Stimulated activated CD4-positive, alpha-beta T cell treated with anti-CD3 and anti-CD28 coated beads, TNF-alpha, amount 100 ng/mL, for 24 hours (primary cell): ENCODE results near the gene BTG4.

ENCODE experiments used
- DNase-seq, 3 experiments: peaks; one replicate each; pipeline ENCODE4 v3.0.0-alpha.2; 2020; ENCODE audit warnings: low read depth in 3 of 3

The BTG4 gene

DNA sequence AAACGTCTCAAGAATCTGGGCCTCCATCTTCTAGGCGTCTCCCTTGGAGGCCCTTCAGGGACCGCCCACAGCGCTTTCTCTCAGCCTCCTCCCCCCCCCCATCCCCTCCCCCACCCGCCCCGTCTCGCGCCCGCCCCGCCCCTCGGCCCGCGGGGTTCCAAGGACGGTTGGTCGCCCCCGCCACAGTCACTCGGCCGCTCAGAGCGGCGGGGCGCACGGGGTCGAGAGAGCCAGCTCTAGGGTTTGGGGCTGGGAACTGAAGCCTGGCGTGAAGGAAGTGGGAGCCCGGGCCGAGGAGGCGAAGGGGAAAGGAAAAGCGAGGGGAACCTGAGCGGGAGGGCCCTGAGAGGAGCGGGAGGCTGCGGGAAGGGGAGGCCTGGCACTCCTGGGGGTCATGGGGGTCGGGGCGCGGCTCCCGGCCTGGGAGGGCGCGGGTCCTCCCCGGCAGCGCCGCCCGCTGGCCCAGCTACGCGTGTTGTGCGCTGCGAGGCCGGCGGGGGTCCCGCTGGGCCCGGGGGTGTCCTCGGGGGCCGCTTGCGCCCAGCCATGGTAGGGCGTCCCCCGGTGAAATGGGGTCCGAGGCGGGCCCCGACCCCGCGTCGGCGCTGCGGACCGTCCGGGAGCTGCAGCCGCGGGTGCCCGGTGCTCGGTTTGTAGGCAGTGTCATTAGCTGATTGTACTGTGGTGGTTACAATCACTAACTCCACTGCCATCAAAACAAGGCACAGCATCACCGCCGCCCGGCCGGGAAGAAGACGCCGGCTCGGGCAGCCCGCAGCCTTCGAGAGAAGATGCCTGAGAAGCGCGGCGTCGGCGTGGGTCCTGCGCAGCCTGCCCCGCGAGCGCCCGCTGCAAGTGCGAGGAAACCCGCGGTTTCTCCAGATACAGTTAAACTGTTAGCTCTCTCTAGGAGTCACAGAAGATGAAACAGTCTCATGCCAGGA, at the start of gene BTG4:
Gene BTG4, minus strand, starts transcription at position 91 of the 944 bp plus-strand sequence. CDS start 13,610 bp downstream, outside the sequence.
- peak in 1 of 3 experiments; percentile 32 for DNase-seq

GRCh38 chr11:111561791-111562325, 49.7 kb upstream of the BTG4 start:
- no peak for DNase-seq

- no peak for DNase-seq
Observed at GRCh38 chr11:111561306-111561705, 49.1 kb upstream of the BTG4 start.

- DNase-seq: no peak
Observed at GRCh38 chr11:111560800-111561199, 48.6 kb upstream of the BTG4 start.

GRCh38 chr11:111559800-111560464, 47.7 kb upstream of the BTG4 start:
- DNase-seq: no peak

DNA sequence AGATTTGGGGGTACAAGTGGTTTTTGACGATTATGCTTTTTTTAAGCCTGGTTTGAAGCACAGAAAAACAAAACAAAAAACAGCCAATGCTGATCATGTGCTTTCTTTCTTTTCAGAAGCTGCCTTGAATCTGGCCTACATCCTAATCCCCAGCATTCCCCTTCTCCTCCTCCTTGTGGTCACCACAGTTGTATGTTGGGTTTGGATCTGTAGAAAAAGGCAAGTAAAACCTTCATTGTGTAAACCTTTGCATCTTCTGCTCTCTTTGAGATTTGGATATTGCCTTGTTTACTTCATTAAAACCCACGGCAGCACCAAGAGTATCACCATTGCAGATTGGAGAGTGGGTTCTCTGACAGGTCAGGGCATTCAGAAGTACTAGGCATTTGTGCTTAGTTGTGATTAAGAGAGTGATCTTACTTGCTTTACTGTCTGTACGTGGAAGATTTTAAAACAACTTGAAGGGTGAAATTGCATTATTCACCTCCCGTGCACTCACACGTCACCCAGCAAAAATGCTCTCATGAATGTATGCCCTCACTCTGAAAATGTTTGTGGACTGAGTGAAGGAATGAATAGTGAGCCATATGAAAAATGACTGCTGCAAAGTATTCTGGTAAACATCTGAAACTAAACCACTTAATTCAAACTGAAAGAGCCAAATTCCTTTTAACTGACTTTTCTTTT, 45.4 kb upstream of the BTG4 start:
- DNase-seq: no peak

- DNase-seq: no peak
Observed at GRCh38 chr11:111555255-111555654, 43.1 kb upstream of the BTG4 start.

- DNase-seq: no peak
Observed at GRCh38 chr11:111554532-111554931, 42.3 kb upstream of the BTG4 start.

GRCh38 chr11:111550258-111550657, 38.1 kb upstream of the BTG4 start:
- no peak for DNase-seq

DNA sequence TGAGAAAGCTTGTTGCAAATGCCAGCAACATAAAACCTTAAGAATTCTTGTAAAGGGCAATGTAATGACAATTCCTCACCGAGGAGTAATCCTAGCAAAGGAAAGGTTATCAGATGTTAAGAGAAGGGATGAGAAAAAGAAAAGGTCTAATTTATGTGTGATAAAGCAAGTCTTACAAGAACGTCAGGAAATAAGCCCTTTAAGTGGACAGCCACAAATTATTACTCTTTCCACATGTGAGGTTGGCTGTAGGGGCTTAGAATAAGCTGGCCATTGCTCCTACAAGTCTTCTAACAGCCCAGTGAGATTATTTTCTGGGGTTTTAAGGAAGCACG, 37.6 kb upstream of the BTG4 start:
- DNase-seq: no peak

DNA sequence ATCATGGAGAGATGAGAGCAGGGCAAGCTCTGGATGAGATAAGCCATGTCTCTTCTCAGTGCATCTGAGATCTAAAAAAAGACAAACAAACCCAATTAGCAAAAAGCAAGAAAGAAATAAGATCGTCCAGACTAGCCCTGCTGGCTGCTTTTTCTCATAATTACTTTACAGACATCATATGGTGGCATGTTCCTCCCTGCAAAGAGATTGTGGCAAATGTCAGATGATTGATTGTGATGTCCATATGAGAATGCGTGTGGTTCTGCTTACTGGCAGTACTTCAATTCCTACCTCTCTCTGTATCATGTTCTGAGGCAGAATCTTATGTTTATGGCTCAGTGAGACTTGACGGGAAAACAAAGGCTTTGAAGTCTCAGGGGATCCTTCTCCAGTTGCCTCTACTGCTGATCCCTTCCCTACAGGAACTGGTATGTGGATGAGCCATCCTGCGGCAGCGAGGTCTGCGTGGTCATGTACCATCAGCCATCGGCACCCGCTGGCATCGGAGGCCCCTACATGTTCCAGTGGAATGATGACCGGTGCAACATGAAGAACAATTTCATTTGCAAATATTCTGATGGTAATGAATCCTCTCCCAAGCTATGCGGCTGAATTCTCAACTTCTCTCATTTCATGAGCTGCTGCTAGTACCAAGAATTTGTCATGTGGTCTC, 37.1 kb upstream of the BTG4 start:
- no peak for DNase-seq

- no peak for DNase-seq
Observed at GRCh38 chr11:111548525-111548924, 36.3 kb upstream of the BTG4 start.

DNA sequence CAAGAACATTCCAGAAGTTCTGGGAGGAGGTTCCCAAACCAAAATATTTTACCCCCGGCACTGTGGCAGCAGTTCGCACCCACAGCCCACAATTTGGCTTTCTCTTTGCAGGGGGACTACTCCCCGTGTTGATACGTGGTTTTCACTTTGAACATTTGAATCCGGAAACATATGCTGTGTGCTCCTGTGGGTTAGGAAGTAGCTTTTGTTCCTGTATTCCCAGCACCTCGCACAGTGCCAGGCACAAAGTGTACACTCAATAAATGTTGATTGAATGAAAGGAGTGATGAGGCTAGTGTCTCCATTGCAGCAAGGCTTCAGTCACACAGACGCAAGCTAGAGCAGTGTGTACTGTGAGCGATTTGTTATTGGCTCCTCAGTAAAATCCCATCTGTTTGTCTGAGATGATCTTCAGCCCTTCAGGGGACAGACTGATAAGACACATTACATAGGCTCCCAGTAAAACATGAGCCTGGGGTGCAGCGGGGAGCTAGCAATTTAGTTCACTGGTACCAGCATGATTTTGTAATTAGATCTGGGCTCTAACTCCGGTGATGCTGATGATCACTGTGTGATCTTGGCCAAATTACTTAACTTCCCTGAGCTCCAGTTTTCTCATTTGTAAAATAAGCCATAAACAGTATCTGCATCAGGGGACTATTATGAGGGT, 30.6 kb upstream of the BTG4 start:
- no peak for DNase-seq

- no peak for DNase-seq
Observed at GRCh38 chr11:111541254-111542061, 29.3 kb upstream of the BTG4 start.

GRCh38 chr11:111540937-111541253, 28.7 kb upstream of the BTG4 start:
- DNase-seq: no peak

GRCh38 chr11:111540114-111540936, 28.1 kb upstream of the BTG4 start, which contains the start of gene LAYN:
TSS of gene LAYN (plus strand) at chr11:111540720. CDS start at chr11:111540844, 124 bp downstream.
- DNase-seq: no peak

GRCh38 chr11:111539426-111540113, 27.4 kb upstream of the BTG4 start:
- no peak for DNase-seq

DNA sequence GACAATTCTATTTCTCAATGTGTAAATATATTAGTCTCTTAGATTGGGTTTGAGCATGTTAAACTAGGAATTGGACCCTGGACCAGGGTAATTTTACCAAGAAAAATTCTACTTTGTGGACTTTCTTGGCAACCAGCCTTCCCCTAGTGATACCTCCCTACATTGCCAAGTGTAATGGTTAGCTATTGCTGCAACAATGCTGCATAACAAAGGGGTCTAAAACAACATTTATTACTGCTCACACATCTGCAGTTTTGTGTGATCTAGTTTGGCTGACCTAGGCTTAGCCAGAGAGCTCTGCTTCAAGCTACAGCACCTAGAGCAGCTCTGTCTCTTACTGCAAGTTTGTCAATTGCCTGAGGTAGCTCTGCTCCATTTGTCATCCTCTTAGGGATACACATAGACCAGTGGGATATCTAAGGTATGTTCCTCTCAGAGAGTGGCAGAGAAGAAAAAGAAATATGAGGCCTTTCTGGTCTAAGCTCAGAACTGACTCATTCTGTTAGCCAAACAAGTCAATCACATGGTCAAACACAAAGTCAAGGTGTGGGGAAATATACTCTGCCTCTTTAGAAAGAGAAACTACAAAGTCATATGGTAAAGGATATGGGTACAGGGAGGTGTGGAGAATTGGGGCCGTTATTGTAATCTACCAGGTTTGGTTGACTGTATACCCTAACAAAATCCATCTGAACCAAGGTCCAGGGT, 26.4 kb upstream of the BTG4 start:
- DNase-seq: no peak
